Astrocyte (in vitro differentiated cells and primary cell): Measurements from ENCODE around the gene TOP3B.

Source experiments
- CTCF ChIP-seq: IDR thresholded peaks from 2 replicates; pipeline ENCODE4 v1.5.1; 2011; ENCODE audit warnings: low read depth, mild to moderate bottlenecking, inconsistent platforms, low read length, moderate library complexity; ENCODE audit not compliant: insufficient read depth
- EZH2 ChIP-seq: IDR thresholded peaks from 2 replicates; pipeline ENCODE4 v1.6.1; 2012; ENCODE audit warnings: mild to moderate bottlenecking, low read length, inconsistent platforms; ENCODE audit not compliant: insufficient read depth

GRCh38 chr22:21940521-21940920, 42.1 kb downstream of the TOP3B start:
- TF ChIP-seq CTCF (no peak), EZH2 (no peak)
